AG04449 (cell line): ENCODE results near the gene FANCC.

Experiments used
- CTCF ChIA-PET: fragments of 350-600 bp; formaldehyde crosslinking; extraction: SDS; loops from one replicate; lab custom pipeline; 2021; ENCODE audit warnings: antibody characterized with exemption; lab: Yijun Ruan, JAX
- POLR2A ChIA-PET: fragments of 400-600, 350-600 bp; formaldehyde crosslinking; extraction: SDS; loops from one replicate; lab custom pipeline; 2020; ENCODE audit warnings: antibody characterized with exemption, inconsistent platforms; lab: Yijun Ruan, JAX
- DNase-seq: peaks from one replicate; pipeline ENCODE4 v3.0.0-alpha.2; 2010; ENCODE audit warnings: low read depth, low spot score
- H3K4me3 ChIP-seq: 2 replicates; pipeline ENCODE4 v1.5.1; 2011; ENCODE audit warnings: low read depth, mild to moderate bottlenecking, control low read depth, low read length
- TF ChIP-seq, protein P1 (sequence below): IDR thresholded peaks from one replicate; pipeline ENCODE4 v1.5.1; 2011; ENCODE audit warnings: mild to moderate bottlenecking, moderate library complexity, low read length, control low read depth, inconsistent platforms; ENCODE audit not compliant: insufficient read depth; ENCODE audit errors: missing control alignments

The FANCC gene

DNA sequence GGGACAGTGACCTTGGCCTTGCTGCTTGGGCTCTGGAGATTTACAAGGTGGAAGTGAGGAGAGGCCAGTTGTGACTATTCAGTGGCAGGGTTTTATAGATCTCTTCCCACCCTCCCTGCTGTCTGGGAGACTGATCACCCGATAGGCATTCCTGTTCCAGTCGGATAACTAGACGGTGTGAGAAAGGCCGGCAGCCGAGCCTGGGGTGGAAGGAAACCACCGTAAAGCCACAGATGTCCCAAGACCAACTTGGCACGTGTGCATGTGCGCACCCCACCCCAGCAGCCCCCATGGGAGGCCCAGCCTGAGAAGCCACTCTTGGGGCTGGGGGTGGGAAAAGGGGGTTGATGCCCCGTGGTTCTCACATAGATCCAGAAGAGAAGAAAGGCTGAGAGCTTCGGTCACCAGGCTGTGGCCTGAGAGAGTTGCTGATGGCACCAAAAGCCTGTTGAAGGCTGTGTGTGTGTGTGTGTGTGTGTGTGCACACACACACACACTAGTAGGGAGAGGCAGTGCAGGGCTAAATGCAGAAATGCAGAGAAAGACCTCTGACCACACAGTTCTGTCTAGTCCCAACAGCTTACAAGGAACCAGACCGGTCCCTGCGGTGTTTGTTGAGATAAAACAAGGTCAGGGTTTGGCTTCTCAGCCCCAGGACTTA lies 225.8 kb downstream of the FANCC start:
- ChIA-PET CTCF (interaction anchor here (0.8 to 3.5 kb wide), 8 partner anchors 10 to 410 kb away, joined by 3 to 25 read pairs (median 6); no protein-coding TSS in a partner anchor), POLR2A (interaction anchor here (0.6 to 1.1 kb wide), 5 partner anchors 24 to 188 kb away, joined by 3 read pairs; no protein-coding TSS in a partner anchor)
- TF ChIP-seq, protein P1, sequence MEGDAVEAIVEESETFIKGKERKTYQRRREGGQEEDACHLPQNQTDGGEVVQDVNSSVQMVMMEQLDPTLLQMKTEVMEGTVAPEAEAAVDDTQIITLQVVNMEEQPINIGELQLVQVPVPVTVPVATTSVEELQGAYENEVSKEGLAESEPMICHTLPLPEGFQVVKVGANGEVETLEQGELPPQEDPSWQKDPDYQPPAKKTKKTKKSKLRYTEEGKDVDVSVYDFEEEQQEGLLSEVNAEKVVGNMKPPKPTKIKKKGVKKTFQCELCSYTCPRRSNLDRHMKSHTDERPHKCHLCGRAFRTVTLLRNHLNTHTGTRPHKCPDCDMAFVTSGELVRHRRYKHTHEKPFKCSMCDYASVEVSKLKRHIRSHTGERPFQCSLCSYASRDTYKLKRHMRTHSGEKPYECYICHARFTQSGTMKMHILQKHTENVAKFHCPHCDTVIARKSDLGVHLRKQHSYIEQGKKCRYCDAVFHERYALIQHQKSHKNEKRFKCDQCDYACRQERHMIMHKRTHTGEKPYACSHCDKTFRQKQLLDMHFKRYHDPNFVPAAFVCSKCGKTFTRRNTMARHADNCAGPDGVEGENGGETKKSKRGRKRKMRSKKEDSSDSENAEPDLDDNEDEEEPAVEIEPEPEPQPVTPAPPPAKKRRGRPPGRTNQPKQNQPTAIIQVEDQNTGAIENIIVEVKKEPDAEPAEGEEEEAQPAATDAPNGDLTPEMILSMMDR, result no peak
- DNase-seq, result peak; percentile 46
- no peak overlapping the region; the same call in 1 of the 2 replicates for H3K4me3 ChIP-seq

DNA sequence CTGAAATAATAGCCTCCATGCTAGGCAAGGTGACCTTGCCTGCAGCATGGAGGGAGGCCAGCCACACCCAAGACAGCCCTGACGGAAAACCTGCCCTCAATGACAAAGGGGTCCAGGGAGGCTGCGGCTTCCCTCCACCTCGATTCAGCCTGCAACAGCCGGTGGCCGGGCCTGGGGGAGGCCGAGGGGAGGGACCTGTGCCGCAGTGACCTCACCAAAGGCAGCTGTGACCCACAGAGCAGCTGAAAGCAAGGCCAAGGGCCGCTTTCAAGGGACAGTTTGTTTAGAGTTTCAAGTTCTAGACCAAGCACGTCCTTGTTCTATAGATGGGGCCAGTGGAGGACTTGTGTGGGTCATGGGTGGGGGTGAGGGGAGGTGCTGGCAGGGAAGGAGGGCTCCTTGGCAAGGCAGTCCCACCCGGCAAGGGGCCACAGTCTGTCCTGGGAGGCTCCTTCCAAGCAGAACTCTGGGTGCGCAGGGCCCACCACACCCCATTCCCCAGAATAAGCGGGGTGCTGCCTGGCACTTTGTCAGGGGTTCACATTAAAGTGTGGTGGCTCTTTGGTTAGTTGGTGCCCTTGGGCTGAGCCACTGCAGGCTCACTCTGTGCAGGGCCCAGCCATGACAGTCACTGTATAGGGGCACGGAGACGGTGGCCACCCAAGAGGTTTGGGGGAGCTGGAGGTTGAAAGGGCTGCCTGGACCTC lies 226.5 kb downstream of the FANCC start:
- CTCF ChIA-PET, result interaction anchor here (0.8 to 3.5 kb wide), 3 partner anchors 24 to 410 kb away, joined by 3 to 25 read pairs (median 8); no protein-coding TSS in a partner anchor
- H3K4me3 ChIP-seq, result no peak overlapping the region
- TF ChIP-seq, protein P1, result no peak
- POLR2A ChIA-PET, result no interaction called here
- DNase-seq, result no peak

DNA sequence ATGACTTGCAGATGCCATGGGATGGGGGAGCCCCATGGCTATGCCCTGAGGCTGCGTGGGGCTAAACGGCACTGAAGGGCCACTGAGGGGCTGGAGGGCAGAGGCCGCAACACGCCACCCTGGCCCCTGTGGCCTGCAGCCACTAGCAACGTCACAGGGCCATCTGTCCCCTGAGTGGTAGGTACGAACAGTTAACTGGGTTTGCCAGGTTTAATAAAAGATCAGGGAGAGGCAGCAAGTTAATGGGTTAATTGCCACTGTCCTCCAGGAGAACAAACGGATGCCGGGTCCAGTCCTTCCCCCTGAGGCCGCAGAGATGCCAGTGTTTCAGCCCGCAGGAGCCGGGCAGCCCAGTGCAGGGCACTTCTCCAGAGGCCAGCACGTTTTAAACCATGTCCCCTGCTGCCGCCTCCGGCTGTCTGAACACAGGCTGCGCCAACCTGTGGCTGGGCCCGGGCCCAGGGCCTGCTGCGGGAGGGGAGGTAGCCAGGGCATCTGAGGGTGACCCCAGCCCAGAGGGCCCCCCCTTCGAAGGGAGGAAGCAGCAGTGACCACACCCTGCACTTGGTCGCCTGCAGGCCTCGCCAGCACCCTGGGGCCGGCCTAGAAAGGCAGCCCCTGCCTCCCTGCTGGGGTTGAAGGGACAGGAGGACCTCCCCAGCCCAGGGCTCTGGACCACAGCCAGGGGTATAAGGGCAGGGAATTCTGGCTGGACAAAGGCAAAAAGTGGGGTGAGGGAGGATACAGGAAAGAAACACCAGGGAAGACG lies 227.3 kb downstream of the FANCC start:
- TF ChIP-seq, protein P1, result no peak
- CTCF ChIA-PET, result interaction anchor here (1.6 kb wide), 1 partner anchor 12 kb away, joined by 3 read pairs; no protein-coding TSS in a partner anchor
- H3K4me3 ChIP-seq, result no peak overlapping the region
- DNase-seq, result no peak
- POLR2A ChIA-PET, result no interaction called here

DNA sequence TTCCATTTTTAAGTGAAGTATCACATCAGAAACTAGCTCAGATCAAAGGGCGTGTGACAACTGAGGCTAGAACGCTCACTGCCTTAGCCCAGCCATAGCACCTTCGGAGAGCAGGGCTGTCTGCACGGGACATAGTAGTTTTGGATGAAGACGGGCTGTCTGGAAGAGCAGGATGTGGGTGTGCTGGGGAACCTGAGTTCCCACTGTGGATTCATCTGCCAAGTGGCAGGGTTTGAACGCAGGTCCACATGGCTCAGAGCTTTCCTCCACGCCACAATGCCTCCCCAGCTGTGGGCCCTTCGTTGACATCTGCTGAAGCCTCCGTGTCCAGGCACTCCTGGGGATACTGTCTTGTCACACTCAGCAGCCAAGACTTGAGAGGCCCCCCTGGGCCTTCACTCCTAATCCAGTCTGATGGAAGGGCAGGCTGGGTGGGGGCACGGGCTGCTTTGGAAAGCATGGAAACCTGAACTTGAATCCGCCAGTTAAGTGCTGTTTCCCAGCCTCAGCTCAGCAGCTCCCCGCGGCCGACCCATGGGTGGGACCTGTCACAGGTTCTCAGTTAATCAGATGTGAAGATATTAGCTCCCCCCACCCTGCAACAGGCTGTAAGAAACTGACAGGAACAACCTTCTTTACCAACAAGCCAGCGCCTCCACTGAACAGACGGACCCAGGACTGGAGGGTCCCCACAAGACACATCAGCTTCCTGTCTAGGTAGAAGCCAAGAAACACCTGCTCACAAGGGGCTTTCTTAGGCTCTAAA lies 228.1 kb downstream of the FANCC start:
- ChIA-PET CTCF (interaction anchor here (1.4 to 1.6 kb wide), 2 partner anchors 13 to 408 kb away, joined by 3 to 6 read pairs; no protein-coding TSS in a partner anchor), POLR2A (no interaction called here)
- TF ChIP-seq, protein P1, result no peak
- DNase-seq, result no peak
- no peak overlapping the region for H3K4me3 ChIP-seq

DNA sequence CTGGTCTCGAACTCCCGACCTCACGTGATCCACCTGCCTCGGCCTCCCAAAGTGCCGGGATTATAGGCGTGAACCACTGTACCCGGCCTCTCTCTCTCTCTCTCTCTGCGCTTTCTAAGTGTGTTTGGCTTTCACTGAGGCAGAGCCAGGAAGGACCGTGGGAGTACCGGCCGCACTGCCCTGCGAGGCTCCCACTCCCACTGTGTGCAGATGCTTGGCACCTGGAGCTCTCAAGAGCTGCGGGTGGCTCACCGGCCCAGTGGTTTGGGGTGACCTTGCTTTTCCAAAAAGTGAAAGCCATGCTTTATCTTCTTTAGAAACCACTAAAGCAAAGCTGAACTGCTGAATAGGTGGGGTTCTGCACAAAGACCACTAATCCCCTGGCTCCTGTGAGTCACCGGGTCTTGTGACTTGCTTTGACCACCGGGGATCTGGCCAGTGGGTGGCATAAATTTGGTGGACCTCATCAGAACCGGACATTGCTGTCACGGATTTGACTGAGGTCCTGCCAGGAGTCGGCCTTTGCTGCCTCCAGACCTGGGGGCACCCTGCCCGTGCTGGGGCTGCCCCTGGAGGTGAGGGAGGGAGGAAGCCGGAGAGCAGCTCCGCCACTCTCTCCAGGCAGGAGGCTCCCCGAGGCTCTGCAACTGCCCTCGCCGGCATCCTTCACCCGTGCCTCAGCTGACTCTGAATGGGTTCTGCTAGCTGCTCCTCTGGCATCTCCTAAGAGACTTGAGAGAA lies 228.9 kb downstream of the FANCC start:
- POLR2A ChIA-PET, result interaction anchor here (0.7 kb wide), 1 partner anchor 9 kb away, joined by 3 read pairs; no protein-coding TSS in a partner anchor
- TF ChIP-seq, protein P1, result no peak
- H3K4me3 ChIP-seq, result no peak overlapping the region
- CTCF ChIA-PET, result interaction anchor here (0.9 to 1.6 kb wide), 3 partner anchors 14 to 407 kb away, joined by 3 to 6 read pairs (median 3); no protein-coding TSS in a partner anchor
- DNase-seq, result no peak
